B cell (primary cell): ENCODE data around the gene RPTOR. TPM values are rescaled to one million over a fixed set of nuclear protein-coding genes. Genes with fewer than 3 reads are reported as not detected.

Experiments
- ATAC-seq: fragments of 200-7000 bp; cut with Tn5 transposase; one replicate; pipeline ENCODE4 v1.10.0; 2021; ENCODE audit warnings: low read depth, mild to moderate bottlenecking, moderate number of reproducible peaks, moderate library complexity
- CTCF ChIA-PET: fragments of 350-600 bp; sonication (Branson Sonifier 250); formaldehyde crosslinking; loops from one replicate; lab custom pipeline; 2021; ENCODE audit warnings: antibody characterized with exemption, inconsistent platforms; lab: Charles Lee
- POLR2A ChIA-PET: fragments of 350-600 bp; sonication (Branson Sonifier 250); formaldehyde crosslinking; loops from one replicate; lab custom pipeline; 2021; ENCODE audit warnings: antibody characterized with exemption; lab: Charles Lee
- DNase-seq: peaks from one replicate; pipeline ENCODE4 v3.0.0; 2013
- H2AFZ ChIP-seq: 2 replicates; pipeline ENCODE4 v1.6.1; 2012; ENCODE audit warnings: mild to moderate bottlenecking, low read depth, low read length; ENCODE audit not compliant: insufficient read depth, poor library complexity, severe bottlenecking
- H3K27ac ChIP-seq, 2 donors: 1 replicate in 1 of 2; 2 replicates in 1 of 2; pipeline ENCODE4 v1.5.1; 2012 to 2013; ENCODE audit warnings: low read length in 2 of 2, mild to moderate bottlenecking in 2 of 2, moderate library complexity in 1 of 2
- H3K27me3 ChIP-seq, 4 experiments: fragments of 200-600 bp in 1 of 4; sonication (generic) in 1 of 4; replicated peaks in 1 of 4; 1 replicate in 2 of 4; 2 replicates in 2 of 4; pipeline versions ENCODE4 v1.6.1 to v1.7.0; 2013 to 2016; ENCODE audit warnings: low read length in 3 of 4, mild to moderate bottlenecking in 2 of 4, mixed read lengths in 1 of 4, moderate library complexity in 1 of 4; ENCODE audit not compliant: insufficient read depth in 4 of 4, control insufficient read depth in 3 of 4; ENCODE audit errors: control extremely low read depth in 1 of 4
- H3K36me3 ChIP-seq, 2 experiments: replicated peaks in 1 of 2; 1 replicate in 1 of 2; 2 replicates in 1 of 2; pipeline versions ENCODE4 v1.6.1 to v1.7.1; 2013; ENCODE audit warnings: low read length in 1 of 2; ENCODE audit not compliant: insufficient read depth in 2 of 2, control insufficient read depth in 1 of 2; ENCODE audit errors: control extremely low read depth in 1 of 2, extremely low read depth in 1 of 2
- H3K4me1 ChIP-seq, 2 donors: fragments of 200-600 bp in 1 of 2; sonication (generic) in 1 of 2; 1 replicate in 1 of 2; 2 replicates in 1 of 2; pipeline versions ENCODE4 v1.5.1 to v1.6.1; 2013 to 2017; ENCODE audit warnings: low read length in 2 of 2; ENCODE audit not compliant: control insufficient read depth in 2 of 2, insufficient read depth in 2 of 2
- H3K4me2 ChIP-seq: replicated peaks from 2 replicates; pipeline ENCODE3; 2012; ENCODE audit warnings: mild to moderate bottlenecking, low read depth, low read length; ENCODE audit not compliant: poor library complexity, severe bottlenecking
- H3K4me3 ChIP-seq, 5 experiments: fragments of 200-600 bp in 1 of 5; sonication (generic) in 1 of 5; 1 replicate in 3 of 5; 2 replicates in 2 of 5; pipeline versions ENCODE4 v1.5.1 to v1.7.0; 2011 to 2016; ENCODE audit warnings: low read length in 4 of 5, mild to moderate bottlenecking in 4 of 5, low read depth in 2 of 5, control low read depth in 1 of 5, moderate library complexity in 1 of 5; ENCODE audit not compliant: insufficient read depth in 1 of 5; ENCODE audit errors: control extremely low read depth in 1 of 5, extremely low read depth in 1 of 5
- H3K79me2 ChIP-seq: fragments of 200-600 bp; sonication (generic); one replicate; pipeline ENCODE4 v1.6.0; 2016; ENCODE audit warnings: low read length; ENCODE audit not compliant: control insufficient read depth, insufficient read depth
- H3K9ac ChIP-seq: fragments of 200-600 bp; sonication (generic); 2 replicates; pipeline ENCODE4 v1.6.1; 2017; ENCODE audit warnings: mild to moderate bottlenecking, low read length, moderate library complexity
- H3K9me3 ChIP-seq, 3 donors: one replicate each; pipeline versions ENCODE4 v1.6.1 to v1.7.1; 2013; ENCODE audit warnings: low read length in 2 of 3; ENCODE audit not compliant: control insufficient read depth in 2 of 3, insufficient read depth in 1 of 3; ENCODE audit errors: control extremely low read depth in 1 of 3
- H4K20me1 ChIP-seq: 2 replicates; pipeline ENCODE4 v1.6.0; 2012; ENCODE audit warnings: mild to moderate bottlenecking, low read length; ENCODE audit not compliant: insufficient read depth, control insufficient read depth, poor library complexity, severe bottlenecking
- H3K27ac Mint-ChIP-seq: one replicate; pipeline ENCODE4 v1.8.0; 2021; ENCODE audit warnings: mixed read lengths
- H3K27me3 Mint-ChIP-seq: one replicate; pipeline ENCODE4 v1.8.0; 2021; ENCODE audit warnings: mixed read lengths
- H3K4me1 Mint-ChIP-seq: one replicate; pipeline ENCODE4 v1.8.0; 2021; ENCODE audit warnings: mixed read lengths
- H3K4me3 Mint-ChIP-seq: one replicate; pipeline ENCODE4 v1.8.0; 2021; ENCODE audit warnings: mixed read lengths
- H3K9me3 Mint-ChIP-seq: one replicate; pipeline ENCODE4 v1.8.0; 2022; ENCODE audit warnings: mixed read lengths; ENCODE audit not compliant: insufficient read depth
- EZH2 ChIP-seq: IDR thresholded peaks from 2 replicates; pipeline ENCODE4 v1.6.1; 2012; ENCODE audit warnings: borderline replicate concordance, low read depth, mild to moderate bottlenecking, moderate library complexity, low read length; ENCODE audit not compliant: insufficient read depth, poor library complexity, severe bottlenecking
- WGBS: methylation state at CpG from one replicate; pipeline ENCODE4 v1.1.5; 2013; ENCODE audit warnings: missing lambda C conversion rate; ENCODE audit not compliant: insufficient coverage; 5-methylcytosine and 5-hydroxymethylcytosine counted together
- intact Hi-C: fragments of 100-400 bp; cut with micrococcal nuclease; formaldehyde crosslinking; loops from one replicate; pipeline ENCODE4 v1.10.0; 2022
- polyA plus RNA-seq: library from polyadenylated mRNA; depleted of rRNA; stranded (reverse); fragments of >200 nt; gene quantifications from 2 replicates; pipeline ENCODE4 v1.2.3, GENCODE V29; 2012
- total RNA-seq, 2 donors: library from RNA; stranded (reverse); fragments of 120-200 nt in 1 of 2; gene quantifications; 1 replicate in 1 of 2; 2 replicates in 1 of 2; pipeline versions ENCODE4 v1.2.3 to v1.2.4, GENCODE V29; 2013 to 2022
- TF ChIP-seq, protein P1 (sequence below): fragments of 200-600 bp; IDR thresholded peaks from one replicate; pipeline ENCODE4 v1.8.0; 2022; ENCODE audit warnings: antibody characterized with exemption, mild to moderate bottlenecking

RPTOR gene
- total and polyA plus RNA-seq, 2 donors (not counting 1 experiment from before 2014, with no cell fraction given): 13.4 to 58.8 TPM

DNA sequence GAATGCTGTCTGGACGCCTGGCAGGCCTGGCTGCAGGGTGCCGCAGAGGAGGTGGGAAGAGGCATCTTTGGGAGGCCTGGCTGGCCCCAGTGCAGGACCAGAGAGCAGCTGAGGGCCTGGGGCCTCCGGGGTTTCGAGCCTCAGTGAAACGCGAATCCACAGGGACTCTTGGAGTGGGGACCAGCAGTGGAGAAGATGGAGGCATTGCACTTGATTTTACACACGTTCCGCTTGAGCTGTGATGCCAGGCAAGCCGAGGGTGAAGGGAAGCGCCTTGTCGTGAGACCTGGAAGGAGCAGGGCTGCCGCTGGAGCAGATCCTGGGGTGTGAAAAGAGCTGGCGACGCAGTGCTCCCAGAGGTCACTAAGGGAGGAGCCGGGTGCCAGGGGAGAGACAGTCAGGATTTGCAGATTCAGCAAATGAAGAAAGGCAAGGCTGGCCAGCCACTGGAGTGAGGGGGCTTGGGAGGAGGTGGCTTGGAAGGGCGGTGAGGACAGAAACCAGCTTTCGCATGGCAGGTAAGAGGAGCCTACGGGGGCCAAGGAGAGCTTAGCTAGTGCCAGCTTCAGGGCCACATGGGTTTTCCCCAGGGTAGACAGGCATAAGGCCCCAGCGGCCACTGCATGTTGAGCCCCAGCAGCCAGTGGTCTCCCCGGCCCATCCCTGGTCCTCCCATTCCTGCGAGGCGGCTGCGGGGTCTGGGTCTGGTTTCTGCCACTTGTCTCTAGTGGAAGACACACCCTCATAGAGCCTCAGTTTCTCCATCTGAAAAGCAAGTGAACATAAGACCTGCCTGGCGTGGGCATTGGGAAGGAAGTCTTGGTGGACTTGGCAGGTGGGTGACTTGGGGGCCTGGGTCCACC, 271.8 kb downstream of the RPTOR start:
- Histone ChIP-seq H3K27me3 (no peaks in the 10 kb centered on the region), H3K4me2 (no peak overlapping the region), H3K4me3 (no peak overlapping the region), H2AFZ (no peak overlapping the region), H3K79me2 (peaks cover 27% of the 10 kb centered on the region), H3K9me3 (no peaks in the 10 kb centered on the region), H3K4me1 (peaks cover 5 to 10% of the 10 kb centered on the region in 2 donors), H3K27ac (no peak overlapping the region), H4K20me1 (no peaks in the 10 kb centered on the region), H3K9ac (no peak overlapping the region), H3K36me3 (no peaks in the 10 kb centered on the region)
- no peak overlapping the region for H3K4me3 Mint-ChIP-seq
- DNase-seq (no peak), ATAC-seq (no peak)
- intact Hi-C loops: no loop called here
- TF ChIP-seq, protein P1, sequence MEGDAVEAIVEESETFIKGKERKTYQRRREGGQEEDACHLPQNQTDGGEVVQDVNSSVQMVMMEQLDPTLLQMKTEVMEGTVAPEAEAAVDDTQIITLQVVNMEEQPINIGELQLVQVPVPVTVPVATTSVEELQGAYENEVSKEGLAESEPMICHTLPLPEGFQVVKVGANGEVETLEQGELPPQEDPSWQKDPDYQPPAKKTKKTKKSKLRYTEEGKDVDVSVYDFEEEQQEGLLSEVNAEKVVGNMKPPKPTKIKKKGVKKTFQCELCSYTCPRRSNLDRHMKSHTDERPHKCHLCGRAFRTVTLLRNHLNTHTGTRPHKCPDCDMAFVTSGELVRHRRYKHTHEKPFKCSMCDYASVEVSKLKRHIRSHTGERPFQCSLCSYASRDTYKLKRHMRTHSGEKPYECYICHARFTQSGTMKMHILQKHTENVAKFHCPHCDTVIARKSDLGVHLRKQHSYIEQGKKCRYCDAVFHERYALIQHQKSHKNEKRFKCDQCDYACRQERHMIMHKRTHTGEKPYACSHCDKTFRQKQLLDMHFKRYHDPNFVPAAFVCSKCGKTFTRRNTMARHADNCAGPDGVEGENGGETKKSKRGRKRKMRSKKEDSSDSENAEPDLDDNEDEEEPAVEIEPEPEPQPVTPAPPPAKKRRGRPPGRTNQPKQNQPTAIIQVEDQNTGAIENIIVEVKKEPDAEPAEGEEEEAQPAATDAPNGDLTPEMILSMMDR: no peak
- TF ChIP-seq EZH2: no peak
- H3K4me1 Mint-ChIP-seq: peaks cover 13% of the 10 kb centered on the region
- H3K27me3 Mint-ChIP-seq: no peaks in the 10 kb centered on the region
- no peaks in the 10 kb centered on the region for H3K9me3 Mint-ChIP-seq
- no peak overlapping the region for H3K27ac Mint-ChIP-seq
- WGBS: 96% methylated on average over 24 of the region's 24 CpGs
- ChIA-PET POLR2A (no interaction called here), CTCF (interaction anchor here (0.5 kb wide), 1 partner anchor 789 kb away, joined by 4 read pairs; no protein-coding TSS in a partner anchor)

DNA sequence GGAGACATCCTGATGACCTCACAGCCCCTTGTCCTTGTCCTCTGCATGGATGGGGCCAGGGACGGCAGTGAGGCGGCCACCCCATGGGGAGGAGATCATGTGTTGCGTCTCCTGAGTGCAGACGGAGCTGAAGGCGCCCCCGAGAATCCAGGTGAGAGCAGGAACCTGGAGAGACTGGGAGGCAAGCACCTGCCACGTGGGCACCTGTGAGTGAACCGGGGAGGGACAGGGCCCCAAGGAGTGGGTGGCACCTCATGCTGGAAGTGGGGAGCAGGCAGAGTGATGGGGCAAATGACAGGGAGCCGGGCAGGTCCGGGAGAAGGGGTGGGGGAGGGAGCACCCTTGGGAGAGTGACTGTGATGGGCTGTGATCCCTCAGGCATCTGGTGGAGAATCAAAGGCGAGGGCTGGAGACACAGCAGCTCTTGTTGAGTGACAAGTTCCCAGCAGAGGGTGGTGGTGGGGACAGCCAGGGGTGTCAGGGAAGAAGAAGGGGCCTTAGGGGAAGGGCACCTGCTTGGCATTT, 272.7 kb downstream of the RPTOR start:
- Histone ChIP-seq H3K4me3 (no peak overlapping the region), H3K4me2 (no peak overlapping the region), H3K27ac (no peak overlapping the region), H3K36me3 (peaks cover 0 to under 1% of the 10 kb centered on the region in 2 experiments), H3K79me2 (peaks cover 27% of the 10 kb centered on the region), H4K20me1 (no peaks in the 10 kb centered on the region), H3K9me3 (no peaks in the 10 kb centered on the region), H3K4me1 (peaks cover 0 to 3% of the 10 kb centered on the region in 2 donors), H3K27me3 (no peaks in the 10 kb centered on the region), H2AFZ (no peak overlapping the region), H3K9ac (no peak overlapping the region)
- Mint-ChIP-seq H3K27me3 (no peaks in the 10 kb centered on the region), H3K4me1 (peaks cover 4% of the 10 kb centered on the region), H3K4me3 (no peak overlapping the region), H3K27ac (no peak overlapping the region), H3K9me3 (no peaks in the 10 kb centered on the region)
- ATAC-seq: no peak
- CTCF ChIA-PET: no interaction called here
- TF ChIP-seq EZH2: no peak
- TF ChIP-seq, protein P1: no peak
- POLR2A ChIA-PET: no interaction called here
- no peak for DNase-seq
- intact Hi-C loops: no loop called here
- 100% methylated on average over 11 of the region's 11 CpGs for WGBS
